Activated T-cell treated with anti-CD3 and anti-CD28 coated beads for 4 hours (primary cell): ENCODE data around the gene AUH.

Source experiments
- DNase-seq: peaks from one replicate; pipeline ENCODE4 v3.0.0-alpha.2; 2020

AUH gene

DNA sequence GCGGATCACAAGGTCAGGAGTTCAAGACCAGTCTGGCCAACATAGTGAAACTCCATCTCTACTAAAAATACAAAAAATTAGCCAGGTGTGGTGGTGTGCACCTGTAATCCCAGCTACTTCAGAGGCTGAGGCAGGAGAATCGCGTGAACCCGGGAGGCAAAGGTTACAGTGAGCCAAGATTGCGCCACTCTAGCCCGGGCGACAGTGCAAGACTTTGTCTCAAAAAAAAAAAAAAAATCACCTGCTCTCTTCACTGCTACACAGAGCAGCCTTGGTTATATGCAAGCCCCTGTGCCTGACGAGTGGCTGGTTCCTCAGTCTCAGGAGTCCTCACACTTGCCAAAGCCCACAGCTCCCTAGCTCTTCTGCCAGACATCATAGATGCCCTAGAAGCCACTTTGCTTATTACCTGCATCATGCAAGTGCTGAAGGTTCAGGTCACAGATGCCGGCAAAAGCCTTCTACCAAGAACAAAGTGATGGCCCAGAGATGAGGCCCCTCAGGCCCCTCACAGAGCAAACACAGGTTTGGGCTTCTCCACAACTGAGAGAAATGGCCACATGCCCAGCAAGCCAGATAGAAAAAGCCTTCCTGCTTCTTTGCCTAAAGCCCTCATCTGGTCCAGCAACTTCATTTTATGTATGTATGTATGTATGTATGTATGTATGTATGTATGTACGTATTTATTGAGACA is 176.4 kb downstream of the AUH start:
- DNase-seq: no peak

DNA sequence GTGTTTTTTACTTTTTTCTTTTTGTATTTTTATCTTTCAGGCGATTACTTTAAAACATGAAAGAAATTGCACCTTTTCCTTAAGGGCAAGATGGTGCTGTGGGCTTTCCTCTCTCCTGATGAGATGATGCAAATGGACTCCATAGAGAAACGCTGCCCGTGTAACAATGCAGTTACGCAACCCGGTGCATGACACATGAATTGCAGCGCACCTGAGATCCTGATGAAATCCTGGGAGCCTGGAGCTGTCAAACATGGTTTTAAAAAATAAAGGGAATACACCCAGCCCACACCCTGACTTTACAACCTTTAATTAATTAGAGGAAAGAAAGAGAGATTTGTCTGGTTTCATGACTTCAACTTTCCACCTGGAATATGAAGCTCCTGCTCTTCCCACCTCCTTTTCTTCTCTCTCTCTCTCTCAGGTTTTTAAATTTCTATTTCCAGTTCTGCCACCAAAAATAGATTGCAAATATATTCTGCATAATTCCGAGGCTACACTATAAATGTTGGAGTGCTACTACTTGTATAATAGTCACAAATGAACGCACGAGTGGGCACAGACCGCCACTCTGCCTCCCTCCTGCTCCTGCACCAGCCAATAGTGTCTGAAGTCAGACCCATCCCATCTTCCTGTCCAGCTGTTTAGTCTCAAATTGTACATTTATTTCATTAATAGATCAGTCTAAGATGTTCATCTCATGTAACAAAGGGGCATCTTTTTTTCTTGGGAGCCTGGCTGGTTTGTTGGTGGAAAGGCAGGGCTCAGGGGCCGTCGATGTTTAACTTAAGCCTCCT is 179.1 kb downstream of the AUH start:
- no peak for DNase-seq

DNA sequence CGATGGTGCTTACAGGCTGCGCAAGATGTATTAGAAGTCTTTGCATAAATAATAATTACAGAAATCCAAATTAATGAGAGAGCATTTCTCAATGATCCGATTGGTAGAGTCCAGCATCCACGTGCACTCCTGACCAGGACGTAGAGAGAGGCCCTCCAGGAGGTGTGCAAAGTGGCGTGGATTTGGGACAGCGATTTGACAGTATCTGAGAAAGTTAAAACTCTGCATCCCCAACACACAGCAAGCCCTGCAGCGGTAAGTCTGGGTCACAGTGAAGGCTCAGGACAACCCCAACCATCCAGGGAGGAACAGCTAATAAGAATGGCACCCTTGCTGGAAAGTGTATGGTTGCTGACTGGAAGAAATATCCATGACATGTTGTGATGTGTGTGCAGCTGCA is 180.2 kb downstream of the AUH start:
- DNase-seq: no peak

DNA sequence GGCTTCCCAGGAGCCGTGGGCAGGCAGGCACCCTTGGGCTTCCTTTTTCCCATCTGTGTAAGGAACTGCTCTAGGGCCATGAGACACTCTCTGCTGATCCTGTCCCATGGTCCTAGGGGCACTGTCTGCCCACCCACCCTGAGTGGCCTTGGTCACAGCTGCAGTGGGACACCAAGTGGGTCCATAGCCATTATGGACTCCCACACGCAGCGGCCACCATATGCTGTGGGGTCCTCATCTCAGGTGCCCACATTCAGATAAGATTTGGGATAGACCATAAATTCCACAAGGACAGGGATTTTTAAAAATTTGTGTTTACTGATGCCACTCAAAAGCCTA is 180.8 kb downstream of the AUH start:
- DNase-seq: no peak

DNA sequence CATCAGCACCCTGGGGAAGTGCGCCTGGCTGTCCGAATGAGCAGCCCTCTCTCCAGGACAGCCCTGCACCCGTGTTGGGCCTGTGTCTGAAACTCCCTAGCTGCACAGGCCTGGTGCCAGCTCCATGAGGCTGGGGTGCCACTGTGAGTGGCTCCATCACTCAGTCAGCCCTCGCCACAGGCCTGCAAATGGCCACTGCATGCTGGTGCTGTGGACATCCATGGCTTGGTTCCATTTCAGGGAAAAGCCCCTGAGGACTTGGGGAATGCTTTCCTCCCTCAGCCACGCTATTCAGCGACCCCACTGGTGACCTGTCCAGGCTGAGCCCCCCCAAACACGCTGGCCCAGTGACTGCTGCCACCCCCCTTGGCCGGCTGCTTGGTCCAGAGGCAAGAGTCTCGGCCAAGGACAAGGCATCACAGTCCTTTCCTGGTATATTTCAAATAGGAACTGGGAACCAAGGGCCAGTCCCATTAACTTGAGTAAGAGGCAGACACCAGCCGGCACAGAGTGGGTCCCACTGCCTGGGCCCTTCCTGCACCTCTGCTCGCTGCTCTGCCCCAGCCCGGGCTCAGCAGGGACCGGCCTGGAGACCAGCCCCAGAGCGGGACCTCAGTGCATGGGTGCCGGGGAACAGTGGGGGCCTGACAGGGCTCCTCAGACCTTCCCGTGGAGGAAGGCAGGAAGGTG is 181.3 kb downstream of the AUH start:
- DNase-seq: no peak

DNA sequence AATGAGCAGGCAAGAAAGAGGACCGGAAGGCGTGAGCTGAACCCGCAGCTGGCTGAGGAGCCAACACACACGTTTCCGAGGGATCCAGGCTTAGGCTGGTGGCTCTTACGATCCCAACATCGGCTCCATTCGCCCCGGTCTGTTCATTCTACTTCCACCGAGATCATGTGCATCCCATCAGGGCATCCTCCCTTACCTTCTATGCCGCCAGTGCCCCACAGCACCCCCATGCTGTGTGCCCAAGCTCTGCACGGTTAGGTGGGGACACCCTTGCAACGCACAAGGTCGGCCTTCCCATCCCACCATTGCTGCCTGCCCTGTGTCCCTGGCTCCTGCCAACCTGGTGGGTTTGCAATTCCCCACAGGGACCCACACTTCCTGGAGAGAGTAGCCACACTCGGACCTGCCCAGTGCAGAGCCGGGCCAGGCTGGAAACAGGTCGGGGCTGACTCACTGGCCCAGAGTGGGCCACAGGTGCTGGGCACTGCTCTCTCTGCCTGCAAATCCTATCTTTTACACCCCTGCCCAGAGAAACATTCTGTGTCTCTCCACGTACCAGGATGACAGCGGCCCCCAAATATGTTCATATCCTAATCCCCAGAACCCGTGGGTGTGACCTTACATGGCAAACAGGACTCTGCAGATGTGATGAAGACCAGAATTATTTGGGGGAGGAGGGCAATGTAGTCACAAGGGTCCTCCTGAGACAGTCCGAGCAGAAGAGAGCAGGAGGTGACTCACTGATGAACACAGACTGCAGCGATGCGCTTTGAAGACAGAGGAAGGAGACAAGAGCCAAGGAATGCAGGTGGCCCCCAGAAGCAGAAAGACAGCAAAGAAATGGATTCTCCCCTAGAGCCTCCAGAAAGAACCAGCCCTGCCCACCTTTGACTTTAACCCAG is 182.2 kb downstream of the AUH start:
- no peak for DNase-seq

DNA sequence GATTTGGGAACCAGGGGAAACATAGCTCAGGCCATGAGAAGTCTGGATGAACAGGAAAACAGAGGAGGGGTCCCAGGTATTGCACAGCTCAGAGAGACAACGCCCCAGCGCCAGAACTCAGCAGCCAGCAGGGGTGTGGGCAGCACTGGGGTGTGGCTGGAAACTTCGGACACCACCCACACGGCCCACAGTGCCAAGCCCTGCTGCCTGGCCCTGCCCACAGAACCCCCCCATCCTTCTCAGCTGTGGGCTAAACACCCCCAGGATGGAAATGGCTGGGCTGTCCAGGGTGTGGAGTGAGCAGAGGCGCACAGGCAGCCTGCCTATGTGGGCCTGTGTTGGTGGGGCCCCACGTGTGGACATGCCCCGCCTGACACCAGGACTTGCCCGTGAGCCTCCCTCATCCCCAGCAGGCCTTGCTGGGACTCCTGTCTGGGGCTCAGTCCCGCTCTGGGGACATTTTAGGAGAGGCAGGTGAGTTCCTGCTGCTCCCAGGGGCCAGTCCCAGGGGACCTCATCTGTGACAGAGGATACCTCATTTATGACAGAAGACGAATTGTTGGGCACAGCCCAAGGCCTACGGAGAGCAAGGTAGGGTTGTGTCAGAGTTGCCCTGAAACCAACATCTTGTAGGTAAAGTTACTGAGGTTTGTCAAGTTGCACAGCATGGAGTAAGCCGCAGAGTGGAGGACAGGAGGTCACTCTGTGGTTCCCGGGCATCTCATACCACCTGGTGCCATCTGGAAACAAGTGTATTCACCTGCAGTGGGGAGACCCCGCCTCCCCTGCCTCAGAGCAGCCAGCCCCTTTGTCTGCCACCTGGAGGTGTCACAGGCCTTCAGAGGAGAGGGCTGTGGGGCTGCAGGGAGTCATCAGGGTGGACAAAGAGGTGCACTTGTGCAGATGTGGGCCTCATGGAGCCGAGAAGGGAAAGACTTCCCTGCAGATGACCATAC is 183.2 kb downstream of the AUH start:
- DNase-seq: no peak

DNA sequence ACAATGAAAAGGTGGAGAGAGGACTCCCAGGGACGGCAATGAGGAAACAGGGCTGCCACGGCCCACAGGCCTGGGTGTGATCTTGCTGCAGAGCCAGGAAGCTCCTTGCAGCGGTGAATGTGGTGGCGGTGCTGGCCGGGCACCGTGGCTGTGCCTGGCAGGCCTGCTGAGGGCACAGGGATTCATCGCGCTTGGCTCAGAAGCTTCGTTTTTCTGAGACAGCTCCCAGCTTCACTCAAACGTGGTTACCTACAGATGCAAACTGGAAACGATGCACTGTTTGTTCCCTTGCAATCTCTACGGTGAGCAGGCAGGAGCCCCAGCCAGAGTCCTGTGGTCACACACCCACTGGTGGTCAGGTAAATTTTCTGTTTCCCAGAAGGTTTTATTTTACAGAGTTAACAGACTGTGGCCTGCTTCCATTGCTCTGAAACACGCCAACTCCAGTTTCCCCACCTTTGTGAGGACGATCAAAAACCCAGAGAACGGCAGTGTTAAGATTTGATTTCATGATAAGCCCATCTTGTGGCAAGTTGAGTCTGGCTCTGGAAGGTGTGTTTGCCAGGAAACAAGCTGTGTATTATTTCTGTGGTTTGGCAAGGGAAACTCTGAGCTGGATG is 183.9 kb downstream of the AUH start:
- DNase-seq: no peak

DNA sequence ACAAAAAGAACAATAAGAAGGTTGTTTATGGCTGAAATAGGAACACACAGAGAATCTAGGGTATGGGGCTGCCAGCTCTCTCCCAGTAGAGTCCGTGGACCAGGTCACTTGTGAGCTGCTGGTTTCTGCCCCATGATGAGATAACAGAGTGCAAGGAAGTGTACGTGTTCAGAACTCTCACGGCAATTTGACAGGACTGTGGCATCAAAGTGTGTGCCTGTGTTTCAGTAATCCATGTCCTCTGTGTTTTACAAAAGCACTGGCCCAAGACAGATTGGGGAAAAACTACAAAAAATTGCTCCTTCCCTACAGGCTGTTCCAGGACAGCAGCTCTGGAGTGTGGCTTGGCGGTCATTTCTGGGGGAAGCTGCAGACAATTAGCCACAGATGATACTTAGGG is 184.6 kb downstream of the AUH start:
- DNase-seq: no peak

DNA sequence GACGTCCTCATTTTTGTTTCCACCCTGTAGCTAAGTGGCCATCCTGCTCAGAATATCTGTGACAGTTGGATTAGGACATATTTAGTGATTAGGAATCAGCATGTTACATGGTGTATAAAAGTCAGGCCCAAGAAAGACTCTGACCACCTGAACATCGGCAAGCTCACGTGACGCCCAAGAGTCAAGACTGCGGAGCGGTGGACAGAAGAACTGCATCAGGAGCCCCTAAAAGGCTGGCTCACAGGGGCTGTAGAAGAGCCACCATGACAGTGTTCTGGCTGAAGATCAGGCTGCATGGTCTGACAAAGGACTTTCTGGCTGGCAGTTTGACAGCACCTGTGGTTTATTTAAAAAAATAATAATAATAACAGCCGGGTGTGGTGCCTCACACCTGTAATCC is 185.3 kb downstream of the AUH start:
- no peak for DNase-seq

DNA sequence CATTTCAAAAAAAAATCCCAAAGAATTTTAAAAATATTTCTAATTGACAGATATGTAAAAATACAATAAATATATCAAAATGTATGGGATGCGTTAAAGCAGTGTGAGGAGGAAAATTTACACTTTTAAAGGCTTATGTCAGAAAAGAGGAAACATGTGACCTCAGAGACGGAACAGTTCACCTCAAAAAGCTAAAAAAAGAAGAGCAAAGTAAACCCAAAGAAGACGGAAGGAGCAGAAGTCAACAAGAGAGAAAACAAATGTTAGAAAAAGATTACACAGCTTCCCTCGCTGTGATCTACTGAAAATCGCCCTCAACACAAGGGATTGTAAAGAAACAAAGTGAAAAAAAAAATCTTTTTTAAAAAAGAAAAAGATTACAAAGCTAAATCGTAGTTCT is 186.9 kb downstream of the AUH start:
- DNase-seq: no peak

DNA sequence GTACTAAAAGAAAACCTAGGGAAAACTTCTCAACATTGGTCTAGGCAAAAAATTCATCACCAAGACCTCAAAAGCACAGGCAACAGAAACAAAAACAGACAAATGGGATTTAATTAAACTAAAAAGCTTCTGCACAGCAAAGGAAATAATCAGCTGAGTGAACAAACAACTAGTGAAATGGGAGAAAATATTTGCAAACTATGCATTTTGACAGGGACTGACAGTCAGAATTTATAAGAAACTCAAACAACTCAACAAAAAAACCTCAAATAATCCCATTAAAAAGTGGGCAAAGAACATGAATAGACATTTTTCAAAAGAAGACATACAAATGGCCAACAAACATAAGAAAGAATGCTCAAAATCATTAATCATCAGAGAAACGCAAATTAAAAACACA is 189.4 kb downstream of the AUH start:
- no peak for DNase-seq

DNA sequence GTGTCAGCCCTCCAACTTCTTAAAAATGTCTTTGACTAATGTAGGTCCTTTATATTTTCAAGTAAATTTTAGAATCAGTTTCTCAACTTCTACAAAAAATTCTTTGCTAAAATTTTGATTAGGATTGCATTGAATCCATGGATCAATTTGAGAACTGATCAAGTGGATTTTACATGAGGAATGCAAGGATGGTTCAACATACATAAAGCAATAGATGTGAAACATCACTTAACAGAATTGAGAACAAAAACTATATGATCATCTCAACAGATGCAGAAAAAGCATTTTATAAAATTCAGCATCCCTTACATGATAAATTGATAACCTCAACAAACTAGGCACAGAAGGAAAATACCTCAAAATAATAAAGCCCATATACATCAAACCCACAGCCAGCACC is 190.8 kb downstream of the AUH start:
- no peak for DNase-seq

DNA sequence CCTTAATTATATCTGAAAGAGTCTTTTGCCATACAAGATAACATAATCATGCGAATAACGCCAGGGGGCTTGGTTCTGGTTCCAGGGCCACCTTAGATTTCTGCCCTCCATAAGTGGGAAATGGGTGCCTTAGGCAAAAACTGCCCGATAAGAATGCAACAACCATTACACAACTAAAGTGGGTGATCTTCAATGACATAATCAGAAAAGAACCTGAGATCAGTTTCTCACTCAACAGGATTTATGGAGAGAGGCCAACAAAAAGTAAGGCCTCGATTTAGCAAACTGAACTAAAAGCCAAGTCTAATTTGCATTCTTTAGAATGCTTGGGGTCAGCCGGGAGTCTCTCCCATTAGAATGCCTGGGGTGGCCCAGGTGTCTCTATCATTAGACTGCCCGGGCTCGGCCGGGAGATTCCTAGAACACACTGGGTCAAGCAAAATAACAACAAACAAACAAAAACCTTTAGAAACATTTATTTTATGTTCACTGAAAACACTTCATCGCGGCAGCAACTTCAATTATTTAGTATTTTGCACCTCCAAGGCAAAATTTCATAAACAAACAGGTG is 194.8 kb downstream of the AUH start:
- no peak for DNase-seq

DNA sequence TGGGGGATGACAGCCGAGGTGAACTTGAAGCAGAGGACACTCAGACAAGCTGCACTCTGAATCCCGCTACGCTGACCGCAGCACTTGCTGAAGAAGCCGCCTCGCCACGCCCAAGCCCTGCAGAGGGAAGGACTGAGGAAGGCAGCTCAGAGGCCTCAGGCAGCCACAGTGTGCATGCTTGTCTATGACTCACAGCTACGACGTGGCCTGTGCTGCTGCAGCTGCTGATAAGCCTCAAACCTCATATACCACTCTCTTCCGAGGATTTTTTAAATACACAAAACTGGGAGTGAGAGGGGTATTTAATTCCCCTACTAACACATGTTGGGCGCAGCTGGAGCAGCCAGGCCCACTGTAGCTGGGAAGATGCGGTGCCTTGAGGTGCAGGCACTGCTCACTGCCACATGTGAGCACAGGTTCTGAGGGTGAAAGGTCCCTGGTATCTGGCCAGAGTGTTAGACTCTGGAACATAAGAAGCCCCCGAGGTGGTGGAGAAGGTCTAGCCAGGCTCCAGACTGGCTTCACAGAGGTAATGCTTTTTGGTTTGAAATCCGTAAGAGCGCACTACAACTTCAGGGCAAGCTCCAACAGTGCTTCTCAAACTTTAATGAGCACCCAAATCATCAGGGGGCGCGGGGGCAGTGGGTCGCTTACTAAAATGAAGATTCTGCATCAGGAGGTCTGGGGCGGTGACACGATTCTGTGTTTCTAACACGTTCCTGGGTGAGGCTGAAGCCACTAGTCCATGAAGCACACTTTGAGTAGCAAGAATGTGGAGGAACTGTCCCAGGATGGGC is 196.8 kb downstream of the AUH start:
- peak; percentile 23 for DNase-seq
